T-helper 2 cell (primary cell): Measurements from ENCODE around the gene ALDH1A2.

Experiments used
- DNase-seq, 5 experiments: peaks; one replicate each; pipeline versions ENCODE4 v3.0.0 to v3.0.0-alpha.2; 2012 to 2022

The ALDH1A2 gene

DNA sequence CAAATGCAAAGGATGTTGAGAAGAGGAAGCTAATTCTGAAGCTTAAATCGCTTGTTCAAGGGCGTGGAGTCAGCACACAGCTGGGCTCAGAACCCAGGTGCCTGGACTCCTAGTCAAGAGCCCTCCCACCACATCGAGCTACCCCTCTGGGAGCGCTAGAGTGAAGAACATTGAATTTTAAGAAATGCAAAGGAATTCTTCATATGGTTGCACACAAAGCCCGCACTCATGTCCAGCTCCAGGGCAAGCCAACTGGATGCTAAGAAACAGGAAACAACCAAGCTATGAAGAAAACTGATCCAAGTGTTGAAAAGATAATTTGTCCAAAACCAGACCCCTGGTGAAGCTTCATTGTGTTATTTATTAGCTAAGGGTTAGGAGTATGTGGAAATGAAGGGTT, 122.3 kb downstream of the ALDH1A2 start:
- no peak for DNase-seq

DNA sequence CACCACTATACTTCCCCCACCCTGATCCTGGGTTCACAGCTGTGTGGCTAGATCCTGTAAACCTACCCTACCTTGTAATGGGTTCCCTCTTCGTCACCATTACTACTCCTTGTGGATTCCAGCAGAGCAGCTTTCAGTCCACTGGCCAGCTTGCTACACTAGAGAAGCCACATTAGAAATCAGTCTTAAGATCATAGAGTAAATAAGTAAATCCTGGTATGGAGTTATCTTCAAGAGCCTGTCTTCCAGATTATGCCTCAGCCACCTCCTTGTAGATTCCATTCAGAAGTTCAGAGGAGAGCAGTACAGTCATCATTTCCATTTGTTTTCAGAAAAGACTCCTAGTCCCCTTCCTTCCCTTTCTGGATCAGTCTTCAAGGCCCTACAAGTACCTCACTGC, 123.7 kb downstream of the ALDH1A2 start:
- no peak for DNase-seq

DNA sequence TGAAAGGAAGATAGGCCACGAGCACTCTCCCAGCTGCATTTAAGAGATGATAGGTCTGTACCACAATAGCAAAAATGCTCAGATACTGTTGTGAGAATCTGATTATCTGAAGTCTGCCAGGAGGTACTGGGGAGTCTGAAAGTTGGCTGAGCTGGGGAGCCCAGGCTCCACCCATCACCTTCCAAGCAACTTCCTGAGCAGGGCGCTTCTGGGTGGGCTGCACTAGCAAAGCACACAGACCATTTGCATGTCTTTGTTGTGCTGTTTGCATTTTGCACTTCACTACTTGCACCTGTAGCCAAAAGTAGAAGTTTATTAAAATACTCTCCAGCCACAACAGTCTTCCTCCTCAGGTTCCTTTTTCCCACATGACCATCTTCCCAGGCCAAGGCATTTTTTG, 133.2 kb downstream of the ALDH1A2 start:
- DNase-seq: no peak

DNA sequence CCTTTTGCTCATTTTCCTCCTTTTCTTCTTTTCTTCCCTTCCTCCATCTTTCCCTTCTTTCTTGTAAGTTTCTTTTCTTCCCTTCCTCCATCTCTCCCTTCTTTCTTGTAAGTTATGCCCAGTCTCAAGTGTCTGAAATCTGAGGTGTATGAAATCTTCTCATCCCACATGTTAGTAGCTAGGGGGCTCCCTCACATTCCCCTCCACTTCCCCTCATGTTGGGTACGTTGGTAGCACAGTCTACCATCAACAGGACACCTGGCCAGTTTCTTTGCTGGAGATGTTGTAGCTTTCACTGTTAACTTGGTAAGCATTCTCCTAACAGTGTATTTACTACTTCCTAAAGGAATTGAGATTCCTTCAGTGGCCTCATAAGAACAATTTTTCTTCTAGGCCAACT, 133.9 kb downstream of the ALDH1A2 start:
- DNase-seq: no peak

DNA sequence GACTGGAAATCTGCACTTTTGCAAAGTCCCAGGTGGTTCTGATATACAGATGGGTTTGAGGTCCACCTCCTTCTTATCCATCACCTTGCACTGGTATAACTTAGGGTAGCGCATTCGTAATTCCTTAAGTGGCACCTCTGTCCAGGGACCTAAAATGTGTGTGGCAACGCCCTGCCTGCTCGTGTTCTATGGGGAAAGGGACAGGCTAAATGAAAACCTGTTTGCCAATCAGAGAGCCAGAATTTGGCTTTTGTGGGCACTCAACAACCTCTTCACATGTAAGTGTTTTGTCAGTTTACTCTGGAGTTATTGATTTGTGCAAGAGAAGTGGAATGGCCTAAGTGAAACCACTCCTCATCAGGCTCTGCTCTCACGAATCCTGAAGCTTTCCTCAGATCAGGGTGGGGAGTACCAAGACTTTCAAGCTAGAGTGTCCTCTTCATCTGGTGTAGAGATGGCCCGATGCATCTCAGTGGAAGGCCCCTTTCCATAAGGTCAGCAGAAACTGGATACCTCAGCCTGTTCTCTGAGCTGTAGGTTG, 138.3 kb downstream of the ALDH1A2 start:
- DNase-seq: no peak

DNA sequence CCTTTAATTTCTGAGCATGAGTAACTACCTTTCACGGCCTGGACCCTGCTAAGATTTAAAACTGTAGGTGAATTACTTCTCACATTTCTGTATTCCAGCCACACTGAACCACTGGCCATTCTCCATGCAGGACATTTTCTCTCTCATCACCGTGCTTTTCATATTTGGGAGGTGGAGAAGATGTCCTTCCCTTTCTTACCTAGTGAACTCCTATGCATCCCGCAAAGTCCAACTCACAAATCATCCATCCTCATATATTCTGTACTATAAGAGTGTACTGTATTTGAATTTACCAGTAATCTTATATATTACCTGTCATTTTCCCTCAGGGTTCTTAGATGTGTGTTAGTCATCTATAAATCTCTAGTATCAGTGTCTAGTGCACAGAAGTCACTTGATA, 139.9 kb downstream of the ALDH1A2 start:
- no peak for DNase-seq

DNA sequence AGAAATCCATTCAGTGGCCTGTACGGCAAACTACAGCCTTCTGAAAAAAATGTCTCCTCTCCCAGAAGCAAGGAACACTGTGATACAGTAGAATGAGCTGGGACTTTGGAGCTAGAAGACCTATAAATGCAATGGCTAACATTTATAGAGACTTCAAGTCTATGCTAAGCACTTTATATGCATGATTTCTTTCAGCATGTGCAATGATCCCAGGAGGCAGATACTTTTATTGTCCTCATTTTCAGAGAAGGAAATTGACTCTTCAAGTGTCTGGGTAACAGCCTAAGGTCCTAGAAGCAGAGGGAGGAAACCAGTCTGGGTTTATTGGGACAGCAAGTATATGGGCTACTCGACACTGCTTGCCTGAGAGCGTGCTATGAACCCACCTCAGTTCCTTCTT, 140.9 kb downstream of the ALDH1A2 start:
- no peak for DNase-seq

DNA sequence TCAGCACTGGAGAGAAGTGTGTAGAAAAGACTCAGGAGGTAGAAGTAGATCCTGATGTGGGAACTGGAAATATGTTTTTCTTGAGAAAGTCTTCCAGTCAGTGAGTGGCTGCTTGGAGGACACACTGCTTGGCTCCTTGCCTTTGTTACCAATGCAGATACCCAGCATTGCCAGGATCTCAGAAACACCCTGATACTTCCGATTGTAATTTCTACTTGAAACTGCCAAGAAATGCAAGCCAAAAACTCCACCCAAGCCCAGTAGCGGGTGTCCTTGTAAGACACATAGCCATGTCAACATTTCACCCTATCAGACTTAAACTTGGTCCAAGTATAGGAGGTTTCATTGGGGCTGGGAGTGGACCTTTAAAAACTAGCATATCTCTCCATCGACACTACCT, 141.8 kb downstream of the ALDH1A2 start:
- no peak for DNase-seq

DNA sequence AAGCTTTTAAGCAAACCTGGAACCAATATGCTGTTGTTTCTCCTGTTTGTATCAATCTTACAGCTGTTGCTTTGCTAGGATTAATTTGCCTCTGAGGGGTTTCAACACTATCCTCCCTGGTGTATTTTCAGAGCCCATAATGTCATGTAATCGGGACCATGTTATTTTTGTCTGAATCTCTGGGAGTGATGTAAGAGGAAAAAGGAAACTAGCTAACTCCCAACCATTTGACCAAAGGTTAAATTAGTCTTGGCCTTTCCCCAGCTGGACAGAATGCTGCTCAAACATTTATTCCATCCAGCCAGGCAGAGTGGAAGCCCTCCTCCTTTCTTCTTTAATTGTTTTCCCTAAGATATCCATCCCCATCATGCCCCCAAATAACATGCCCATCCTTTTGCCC, 142.2 kb downstream of the ALDH1A2 start:
- no peak for DNase-seq

DNA sequence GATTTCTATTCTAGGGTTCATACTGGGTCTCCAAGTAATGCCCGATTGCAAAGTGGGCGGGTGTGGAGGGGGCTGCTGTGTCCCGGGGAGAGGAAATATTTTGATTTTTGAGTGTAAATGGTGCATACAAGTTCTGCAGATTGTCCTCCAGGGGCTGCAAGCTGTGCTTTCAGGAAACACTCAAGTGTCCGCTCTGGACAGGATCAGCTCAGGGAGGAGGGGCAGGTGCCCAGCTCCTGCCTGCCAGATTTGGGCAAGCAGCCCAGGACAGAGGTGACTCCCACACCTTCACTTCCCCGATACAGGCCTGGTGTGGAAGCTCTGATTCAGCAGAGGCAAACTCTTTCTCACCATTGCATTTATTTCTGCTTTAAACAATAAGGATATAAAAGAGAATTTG, 142.7 kb downstream of the ALDH1A2 start:
- DNase-seq: no peak

DNA sequence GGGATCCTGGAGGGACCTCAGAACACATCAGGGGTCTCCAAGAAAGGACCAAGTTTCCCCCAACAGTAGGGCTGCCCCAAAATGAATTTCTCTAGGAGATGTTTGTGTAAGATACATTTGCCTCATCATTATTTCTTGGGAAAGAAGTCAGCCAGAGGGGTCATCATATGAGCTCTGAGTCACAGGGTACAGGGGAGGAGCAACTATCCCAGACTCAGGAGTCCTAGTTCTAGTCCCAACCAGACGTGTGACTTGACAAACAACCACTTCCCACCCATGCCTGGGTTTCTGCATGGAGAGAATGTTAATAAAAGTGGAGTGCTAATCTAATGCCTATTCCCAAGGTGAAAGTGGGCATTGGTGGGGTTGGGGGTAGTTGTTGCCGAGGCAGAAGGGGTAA, 144.1 kb downstream of the ALDH1A2 start:
- DNase-seq: no peak

DNA sequence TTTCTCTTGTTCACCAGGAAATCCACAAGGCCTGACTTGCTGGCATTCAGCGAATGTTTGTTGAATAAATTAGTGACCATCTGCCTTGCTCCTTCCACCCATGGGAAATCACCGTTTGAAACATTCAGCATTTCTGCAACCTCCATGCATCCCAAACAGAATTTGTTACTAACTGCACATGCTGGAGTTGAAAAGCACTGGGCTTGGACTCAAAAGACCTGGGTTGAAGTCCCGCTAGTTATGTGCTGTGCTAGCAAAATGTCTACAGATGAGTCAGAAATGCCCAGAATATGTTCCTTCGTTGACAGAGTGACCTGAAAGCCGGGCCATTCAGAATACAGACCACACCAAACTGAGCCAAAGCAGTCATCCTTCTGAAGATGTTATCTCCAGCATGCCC, 144.6 kb downstream of the ALDH1A2 start:
- no peak for DNase-seq

DNA sequence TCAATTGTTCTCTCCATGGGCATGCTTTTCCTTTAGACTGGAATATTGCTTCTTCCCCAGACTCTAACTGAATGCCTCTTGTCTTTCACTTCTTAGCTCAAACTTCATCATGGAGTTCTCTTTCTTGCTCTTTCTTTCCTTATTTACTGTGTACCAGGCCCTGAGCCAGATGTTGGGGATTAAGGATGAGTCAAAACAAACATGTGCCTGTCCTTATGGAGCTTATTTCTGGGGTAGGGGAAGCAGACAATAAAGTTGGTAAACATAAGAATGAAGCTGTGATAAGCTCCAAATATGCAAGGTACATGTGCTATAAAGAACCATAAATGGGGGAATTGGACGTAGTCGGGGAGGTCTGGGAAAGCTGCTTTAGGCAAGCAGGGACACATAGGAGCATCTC, 145.8 kb downstream of the ALDH1A2 start:
- DNase-seq: no peak

DNA sequence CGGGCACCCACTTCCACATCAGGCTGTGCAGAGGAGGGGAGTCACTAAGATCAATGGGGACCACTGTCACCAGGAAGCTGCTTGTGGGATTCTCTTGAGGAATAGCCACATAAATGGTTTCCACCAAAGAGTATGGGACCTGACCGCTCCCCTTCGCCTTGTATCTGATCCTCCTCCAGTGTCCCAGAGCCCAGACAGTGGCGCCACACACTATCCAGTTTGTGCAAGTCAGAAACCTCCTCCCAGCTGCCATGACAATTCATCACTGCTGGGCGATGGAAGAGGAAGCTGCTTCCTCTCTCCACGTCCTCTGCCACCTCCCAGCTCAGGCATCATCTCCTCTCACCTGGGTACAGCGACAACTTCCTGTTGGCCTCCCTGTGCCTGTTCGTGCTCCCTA, 147.5 kb downstream of the ALDH1A2 start:
- no peak for DNase-seq

DNA sequence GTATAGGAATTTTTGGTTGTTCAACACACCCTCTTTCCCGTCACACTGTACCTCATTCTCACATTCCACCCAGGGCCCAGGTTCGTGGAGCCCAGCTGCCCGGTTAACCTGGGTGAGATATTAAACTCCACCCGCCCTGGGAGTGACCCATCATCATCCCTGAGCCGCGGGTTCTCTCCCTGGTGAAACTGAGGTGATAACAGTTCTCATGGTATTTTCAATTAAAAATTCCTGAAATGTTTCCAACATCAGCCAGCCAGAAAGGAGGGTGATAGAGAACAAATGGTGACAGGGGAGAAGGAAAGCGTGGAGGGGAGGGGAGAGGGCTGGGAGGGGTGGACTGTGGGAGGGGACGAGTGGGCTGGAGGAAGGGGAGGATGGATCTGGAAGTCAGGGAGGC, 148.8 kb downstream of the ALDH1A2 start:
- no peak for DNase-seq

DNA sequence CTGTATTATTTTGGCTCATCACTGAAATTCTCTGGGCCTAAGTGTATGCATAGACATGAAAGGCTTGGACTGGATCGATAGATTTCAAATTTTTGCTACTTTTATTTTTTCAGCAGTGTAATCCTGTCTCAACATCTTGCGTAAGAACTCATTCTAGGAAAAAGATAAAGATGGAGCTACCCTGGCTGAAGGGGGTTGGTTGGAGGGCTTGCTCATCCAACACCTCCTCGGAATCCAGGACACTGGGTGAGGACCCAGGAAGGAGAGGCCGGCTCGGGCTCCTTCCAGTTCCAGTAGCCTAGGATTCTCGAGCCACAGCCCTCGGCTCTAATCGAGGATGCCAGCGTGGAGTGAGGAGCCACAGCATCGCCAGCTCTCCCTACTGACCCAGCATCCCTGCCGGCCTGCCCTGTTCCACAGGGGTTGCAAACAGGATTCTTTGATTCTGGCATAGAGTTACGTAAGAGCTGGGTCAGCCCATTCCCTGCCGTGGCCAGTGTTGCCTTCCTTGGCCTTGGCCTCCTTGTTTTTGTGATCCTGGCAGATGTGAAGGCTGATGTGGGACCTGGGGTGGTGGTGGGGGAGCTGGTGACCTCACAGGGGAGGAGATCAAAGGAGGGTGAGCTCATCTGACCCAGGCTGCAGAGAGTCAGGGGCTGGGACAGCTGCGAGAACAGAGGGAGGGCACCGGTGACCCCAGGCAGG, 149.5 kb downstream of the ALDH1A2 start:
- DNase-seq: no peak

DNA sequence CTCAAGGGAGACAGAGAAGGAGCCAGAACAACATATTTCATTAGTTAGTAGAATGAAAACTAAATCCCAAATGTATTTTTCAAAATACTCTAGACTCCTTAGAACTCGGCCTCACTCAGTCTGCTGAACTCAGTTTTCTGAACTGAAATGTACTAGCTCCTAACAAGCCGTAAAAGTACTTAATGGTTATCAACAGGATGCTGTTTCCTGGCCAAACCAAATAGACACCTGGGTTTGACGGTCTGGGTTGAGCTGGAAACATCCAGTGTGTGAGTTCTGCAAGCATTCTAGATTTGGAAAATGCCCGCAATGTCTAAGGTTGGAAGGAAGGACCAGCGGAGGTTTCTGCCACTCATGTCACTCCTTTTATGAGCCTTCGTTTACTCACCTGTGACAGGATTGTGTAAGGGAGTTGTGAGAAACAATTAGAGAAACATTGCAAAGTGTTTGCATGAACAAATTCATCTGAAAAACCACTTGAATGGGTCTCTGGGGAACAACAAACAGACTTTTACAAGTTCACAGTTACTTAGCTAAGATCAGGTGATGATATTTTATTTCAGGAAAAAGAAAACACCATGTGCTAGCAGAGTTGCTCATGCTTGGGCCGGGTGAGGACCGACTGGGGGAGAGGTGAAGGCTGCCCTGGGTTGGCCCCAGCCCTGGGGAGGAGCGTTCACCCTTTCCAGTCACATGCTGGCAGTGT, 151.0 kb downstream of the ALDH1A2 start:
- DNase-seq: no peak

DNA sequence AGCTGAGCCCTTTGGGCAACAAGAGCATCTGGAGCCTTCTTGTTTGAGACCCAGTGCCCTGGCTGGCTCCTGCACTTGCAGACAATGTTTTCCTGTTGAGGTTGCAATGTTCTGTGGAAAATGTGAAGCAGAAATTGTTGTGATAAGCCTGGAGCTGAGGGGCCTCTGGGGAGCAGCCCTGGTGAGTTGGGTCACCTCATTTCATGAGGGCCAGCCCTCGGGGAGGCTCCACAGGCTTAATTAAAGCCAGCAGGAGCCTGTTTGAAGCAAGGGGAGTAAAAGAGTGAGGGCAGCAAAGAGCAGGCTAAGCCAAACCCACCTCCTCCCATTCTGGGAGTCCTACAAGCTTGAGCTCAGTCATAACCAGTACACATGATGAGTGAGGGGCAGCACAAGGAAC, 154.3 kb downstream of the ALDH1A2 start:
- no peak for DNase-seq

DNA sequence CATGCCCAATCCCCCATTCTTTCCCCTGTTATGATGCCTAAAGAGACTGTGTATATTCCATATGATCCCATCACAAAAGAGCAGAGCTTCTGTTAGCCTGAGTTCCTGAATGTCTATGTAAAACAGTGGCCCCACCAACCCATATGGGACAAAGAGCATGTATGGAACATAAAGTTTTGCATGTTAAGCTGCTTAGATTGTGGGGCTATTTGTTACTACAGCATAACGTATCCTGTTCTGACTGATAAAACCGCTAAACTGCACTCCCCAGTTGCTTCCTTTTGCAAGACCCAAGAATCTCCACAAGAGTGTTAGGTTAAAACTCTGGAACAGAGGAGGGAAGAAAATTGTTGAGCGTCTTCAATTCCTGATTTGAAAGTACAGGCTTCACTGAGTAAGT, 154.8 kb downstream of the ALDH1A2 start:
- DNase-seq: no peak

DNA sequence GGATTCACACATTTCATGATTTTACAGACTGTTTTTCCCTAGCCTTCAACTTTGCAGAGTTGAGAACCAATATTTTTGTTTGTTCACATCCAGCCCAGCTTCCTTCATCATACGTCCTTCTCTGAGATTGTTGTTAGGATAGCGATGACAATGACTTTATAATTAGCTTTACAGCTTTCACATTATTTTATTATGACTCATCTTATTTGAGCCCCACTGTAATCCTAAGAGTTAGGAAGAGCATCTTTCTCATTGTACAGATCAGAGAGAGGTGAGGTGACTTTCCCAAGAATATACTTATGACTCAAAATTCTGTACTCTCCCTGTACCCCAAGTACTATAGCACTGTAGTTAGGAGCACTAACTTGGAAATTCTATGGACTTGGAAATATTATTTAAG, 156.1 kb downstream of the ALDH1A2 start:
- no peak for DNase-seq

DNA sequence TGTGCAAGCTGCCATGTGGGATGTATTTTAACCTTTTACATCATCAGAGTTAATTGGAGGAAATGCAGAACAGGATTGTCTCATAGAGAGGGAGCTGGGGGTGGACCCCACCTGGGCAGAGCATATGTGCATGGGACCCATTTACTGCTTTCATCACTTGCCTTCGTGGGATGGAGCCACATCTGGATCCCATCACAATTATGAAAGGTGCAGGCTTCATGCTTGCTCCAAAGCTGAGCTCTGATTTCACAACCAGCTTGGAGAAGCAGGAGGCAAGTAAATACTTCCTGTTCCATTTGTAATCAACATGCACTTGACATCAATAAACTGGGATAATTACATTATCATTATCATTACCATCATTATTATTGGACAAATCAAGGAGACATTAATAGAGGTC, 161.9 kb downstream of the ALDH1A2 start:
- DNase-seq: no peak
